Uterus (tissue), 2 donors: ENCODE data around the gene CHID1.

Source experiments
- CTCF ChIP-seq, 4 experiments: fragments of 200-600 bp in 2 of 4; fragments of 450-650 bp in 2 of 4; sonication (generic) in 2 of 4; IDR thresholded peaks; one replicate each; pipeline ENCODE4 v1.5.1; 2016 to 2019; ENCODE audit warnings: antibody characterized with exemption in 4 of 4, mild to moderate bottlenecking in 2 of 4, moderate library complexity in 1 of 4
- POLR2A ChIP-seq, 2 donors: fragments of 450-650 bp; IDR thresholded peaks; one replicate each; pipeline ENCODE4 v1.6.1; 2016; ENCODE audit warnings: antibody characterized with exemption in 2 of 2, mild to moderate bottlenecking in 1 of 2, moderate library complexity in 1 of 2

GRCh38 chr11:868394-868793 lies 42.2 kb downstream of the CHID1 start:
- TF ChIP-seq POLR2A (IDR thresholded peaks at IDR 0.05) (no peak), CTCF (IDR thresholded peaks at IDR 0.05) (no peak)
